Measurements from ENCODE around the gene MISFA.
"Not testable (repeated sequence)": the region's sequence is repeated elsewhere in the genome, so short reads cannot be mapped to it uniquely, and the experiment has no call there.

Gene MISFA

DNA sequence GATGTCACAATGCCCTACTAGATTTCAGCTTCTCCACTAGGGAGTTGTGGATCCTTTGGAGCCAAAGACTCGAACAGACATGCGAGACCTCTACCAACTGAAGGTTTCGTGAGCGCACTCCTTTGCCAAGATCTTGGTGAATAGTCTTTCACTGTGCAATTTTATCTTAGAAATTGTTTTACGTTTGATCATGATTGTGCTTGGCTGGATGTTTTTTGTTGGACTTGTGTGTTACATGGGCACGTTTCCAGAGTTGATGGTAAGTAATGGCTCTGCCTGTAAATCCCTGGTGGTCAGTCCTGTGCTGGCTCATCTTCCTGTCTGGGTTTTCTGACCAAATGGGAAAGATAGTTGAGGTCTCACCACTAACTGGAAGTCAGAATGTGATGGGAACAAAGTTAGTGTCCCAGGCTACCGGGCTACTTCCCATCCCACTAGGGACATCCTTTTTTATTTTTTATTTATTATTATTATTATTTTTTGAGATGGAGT lies at the start of gene MISFA:
Gene MISFA (plus strand): TSS at position 51 of the 492 bp plus-strand sequence. CDS start 140 bp downstream, at position 191.
- no peak for DNase-seq (ENCODE audit: low read depth in 3 of 3)

DNA sequence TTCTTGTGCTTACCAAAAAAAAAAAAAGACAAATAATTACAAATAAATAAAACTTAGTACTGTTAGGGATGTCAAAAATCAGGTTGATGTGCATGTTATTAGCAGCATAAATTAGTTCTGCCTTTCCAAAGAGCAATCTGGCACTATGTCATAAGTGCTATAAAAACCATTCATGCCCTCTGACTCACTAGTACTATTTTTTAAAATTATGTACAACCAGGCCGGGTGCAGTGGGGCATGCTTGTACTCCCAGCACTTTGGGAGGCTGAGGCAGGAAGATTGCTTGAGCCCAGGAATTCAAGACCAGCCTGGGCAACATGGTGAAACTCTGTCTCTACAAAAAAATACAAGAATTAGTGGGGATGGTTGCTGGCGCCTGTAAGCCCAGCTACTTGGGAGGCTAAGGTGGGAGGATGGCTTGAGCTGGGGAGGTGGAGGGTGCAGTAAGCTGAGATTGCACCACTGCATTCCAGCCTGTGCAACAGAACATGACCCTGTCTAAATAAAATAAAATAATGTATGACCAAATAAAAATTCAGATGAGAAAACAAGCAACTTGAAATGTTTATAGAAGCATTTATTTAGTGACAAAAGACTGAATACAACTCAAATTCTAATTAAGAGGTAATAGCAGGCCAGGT lies 36.4 kb upstream of the MISFA start:
- no peak for DNase-seq (ENCODE audit: low read depth in 3 of 3)

DNA sequence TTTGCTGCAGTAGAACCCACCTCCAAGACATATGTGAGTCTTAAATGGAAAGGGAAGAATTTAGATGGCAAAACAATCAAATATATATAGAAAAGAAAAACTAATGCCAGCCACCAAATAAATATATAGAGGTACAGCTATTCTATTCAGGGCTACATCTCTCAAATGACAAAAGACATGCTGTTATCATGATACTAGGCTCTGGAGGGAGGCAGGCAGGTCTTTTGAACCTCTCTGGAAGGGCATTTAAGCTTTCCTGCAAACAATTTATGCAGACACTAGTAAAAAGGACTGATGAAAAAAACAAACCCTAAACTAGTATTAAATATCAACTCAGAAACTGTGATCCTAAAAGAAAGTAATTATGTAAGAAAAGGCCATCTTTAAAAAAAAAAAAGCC lies 35.4 kb upstream of the MISFA start:
- DNase-seq (ENCODE audit: low read depth in 3 of 3), result no peak

DNA sequence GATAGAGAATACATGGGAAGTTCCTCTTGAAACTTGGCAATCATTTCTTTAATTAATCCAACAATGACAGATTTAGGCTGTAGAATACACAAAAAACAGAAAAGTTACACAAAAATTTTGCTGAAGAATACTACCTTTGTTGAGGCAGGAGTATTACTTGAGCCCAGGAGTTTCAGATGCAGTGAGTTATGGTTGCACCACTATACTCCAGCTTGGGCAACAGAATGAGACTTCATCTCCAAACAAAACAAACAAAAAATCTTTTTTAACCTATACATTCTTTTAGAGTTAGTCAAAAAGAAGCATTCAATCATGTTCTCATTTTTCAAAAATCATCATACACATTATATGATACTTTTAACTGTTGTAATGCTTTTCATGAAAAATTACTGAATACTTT lies 33.2 kb upstream of the MISFA start:
- no peak for DNase-seq (ENCODE audit: low read depth in 3 of 3)

DNA sequence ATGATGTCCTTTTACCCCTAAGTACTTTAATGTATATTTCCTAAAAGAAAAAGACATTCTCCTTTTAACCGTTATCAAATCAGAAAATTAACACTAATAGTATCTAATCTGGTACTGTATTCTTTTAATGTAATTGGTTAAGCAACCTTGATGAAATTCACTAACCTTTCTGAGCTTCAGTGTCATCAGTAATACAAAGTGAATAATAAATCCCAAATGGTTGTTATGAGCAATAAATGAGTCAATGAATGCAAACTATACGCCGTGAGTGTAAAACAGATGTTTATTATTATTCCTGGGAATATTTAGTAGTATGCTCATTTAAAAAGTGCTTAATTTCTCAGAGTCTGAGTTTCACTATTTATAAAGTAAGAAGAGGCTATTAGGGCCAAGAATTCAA lies 32.5 kb upstream of the MISFA start:
- DNase-seq (ENCODE audit: low read depth in 3 of 3), result no peak

DNA sequence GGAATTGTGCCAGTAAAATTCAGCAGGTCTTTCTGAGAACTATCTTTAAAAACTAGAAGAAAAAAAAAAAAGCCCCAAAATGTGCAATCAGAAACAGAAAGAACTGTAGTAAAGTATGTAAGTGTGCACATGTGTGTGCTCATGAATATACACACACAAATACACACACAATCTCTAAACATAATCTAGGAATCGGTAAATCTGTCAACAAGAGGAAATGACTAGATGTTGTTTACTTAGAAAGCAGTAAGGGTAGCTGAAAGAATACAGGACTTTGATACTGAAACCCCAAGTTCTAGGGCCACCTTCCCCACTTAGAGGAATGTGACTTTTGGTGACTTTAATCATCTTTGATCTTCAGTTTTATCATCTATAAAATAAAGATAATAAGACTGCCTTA lies 24.2 kb upstream of the MISFA start:
- DNase-seq (ENCODE audit: low read depth in 3 of 3), result no peak

DNA sequence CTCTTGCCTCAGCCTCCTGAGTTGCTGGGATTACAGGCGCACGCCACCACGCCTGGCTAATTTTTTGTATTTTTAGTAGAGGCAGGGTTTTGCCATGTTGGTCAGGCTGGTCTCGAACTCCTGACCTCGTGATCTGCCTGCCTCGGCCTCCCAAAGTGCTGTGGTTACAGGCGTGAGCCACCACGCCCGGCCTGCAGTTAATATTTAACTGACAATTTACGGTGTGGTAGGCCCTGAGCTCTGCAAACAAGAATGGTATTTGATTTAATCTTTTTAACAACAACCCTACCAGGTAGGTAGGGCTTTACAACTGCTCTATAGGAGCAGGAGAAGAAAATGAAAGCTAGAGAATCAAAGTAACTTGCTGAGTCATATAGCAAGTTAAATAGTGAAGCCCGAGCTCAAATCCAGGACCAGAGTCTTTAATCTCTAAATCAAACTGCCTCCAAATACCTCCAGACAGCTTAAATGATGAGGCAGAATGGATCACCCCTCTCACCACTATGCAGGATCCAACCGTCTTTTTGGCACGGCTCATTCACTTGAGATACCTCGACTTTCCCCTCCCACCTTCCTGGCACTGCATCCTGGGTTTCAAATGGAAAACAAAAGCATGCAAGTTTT lies 20.5 kb upstream of the MISFA start:
- DNase-seq (ENCODE audit: low read depth in 3 of 3), result no peak

DNA sequence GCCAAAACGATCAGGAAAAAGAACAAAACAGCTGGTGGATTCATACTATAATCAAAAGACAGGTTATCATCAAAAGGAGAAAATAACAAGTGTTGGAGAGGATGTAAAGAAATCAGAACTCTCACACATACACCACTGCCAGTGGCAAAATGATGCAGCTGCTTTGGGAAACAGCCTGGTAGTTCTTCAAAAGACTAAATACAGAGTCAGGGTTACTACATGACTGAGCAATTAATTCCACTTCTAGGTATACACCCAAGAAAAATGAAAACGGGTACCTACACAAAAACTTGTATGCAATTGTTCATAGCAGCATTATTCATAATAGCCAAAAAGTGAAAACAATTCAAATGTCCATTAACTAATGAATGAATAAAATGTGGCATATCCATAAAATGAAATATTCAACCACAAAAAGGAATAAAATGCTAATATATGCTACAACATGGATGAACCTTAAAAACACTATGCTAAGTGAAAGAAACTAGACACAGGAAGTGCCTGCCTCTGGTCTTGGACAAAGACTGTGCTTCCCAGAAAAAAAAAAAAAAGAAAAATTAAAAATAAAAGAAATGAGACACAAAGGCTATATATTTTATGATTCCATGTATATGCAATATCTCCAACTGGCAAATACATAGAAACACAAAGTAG lies 19.3 kb upstream of the MISFA start:
- no peak for DNase-seq (ENCODE audit: low read depth in 3 of 3)

DNA sequence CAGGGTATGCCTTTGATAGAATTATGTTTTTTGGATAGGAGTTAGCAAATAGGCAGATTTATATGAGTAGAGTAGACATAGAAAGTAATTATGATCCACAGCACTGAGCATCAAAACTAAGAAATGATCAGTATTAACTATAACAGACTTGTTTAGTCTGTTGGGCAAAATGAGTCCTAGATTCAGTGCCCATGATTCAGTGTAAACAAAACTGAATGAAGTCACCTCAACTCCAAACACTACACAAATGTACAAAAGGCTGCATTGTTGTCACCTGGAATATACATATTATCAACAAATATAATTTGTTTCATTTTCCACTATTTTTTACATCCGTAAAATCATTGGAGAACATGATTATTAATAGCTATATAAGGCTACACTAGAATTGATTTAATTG lies 17.8 kb upstream of the MISFA start:
- DNase-seq (ENCODE audit: low read depth in 3 of 3), result no peak

DNA sequence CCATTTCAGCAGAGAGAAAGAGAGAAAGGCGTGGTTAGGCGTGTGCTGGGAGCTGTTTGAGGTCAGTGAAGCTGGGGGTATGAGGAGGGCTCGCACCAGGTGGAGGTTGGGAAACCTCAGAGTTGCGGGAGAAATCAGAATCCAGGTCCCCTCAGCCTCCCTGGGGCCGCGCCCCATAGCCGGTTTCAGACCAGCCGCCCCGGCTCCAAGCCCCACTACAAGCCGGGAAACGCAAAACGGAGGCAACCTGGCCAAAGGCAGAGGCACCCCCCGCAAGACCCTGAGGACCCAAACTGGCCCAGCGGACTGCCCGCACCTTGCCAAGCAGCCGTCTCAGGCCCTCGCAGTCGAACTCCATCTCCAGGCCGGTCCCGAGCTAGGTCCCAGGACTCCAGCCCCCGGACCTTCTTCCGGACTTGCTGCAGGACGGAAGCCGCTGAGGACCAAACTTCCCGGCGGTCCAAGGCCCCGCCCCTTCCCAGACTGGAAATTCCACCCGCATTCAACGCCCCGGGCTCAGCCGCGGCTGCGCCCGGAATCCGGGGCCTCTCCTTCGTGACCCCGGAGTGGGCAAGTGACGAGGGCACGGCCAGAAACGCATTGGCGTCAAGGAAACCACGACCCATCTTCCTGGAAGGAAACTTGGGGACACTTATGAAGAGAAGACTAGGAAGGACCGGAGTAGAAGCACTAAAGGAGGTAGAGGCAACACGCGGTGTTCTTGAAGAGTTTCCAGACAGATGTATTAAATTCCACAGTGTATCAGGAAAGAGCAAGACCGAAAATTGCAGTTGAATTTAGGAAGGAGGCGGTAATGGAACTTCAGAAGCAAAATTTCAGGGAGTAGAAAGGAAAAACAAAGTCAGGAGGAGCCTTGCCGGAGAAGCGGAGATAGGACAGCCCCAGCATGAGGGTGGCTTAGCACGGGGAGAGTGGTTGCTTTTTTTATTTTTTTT lies 11.0 kb upstream of the MISFA start, which contains the start of gene UEVLD:
Gene UEVLD (minus strand): TSS at position 438 of the 956 bp plus-strand sequence. CDS start 80 bp downstream, at position 358.
- peak; percentile 40 to 78 (median 49) for DNase-seq (ENCODE audit: low read depth in 3 of 3)

DNA sequence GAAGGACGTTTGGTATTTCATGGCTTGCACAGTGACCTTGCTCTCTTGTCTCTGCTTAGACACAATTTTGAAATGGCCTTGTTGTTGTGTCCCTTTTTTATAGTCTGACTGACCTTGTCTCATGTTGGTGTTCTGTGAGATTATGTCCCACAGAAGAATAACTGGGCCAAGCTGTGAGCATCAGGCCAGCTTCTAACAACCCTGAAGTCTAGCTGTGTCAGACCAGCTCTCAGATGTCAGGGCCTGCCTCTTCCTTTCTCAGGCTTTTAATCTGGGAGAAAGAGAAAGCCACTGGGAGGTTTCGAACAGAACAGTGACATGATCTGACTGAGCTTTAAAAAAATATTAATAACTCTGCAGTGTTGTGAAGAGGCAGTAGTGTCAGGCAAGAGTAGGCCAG lies 9.0 kb upstream of the MISFA start:
- no peak for DNase-seq (ENCODE audit: low read depth in 3 of 3)

DNA sequence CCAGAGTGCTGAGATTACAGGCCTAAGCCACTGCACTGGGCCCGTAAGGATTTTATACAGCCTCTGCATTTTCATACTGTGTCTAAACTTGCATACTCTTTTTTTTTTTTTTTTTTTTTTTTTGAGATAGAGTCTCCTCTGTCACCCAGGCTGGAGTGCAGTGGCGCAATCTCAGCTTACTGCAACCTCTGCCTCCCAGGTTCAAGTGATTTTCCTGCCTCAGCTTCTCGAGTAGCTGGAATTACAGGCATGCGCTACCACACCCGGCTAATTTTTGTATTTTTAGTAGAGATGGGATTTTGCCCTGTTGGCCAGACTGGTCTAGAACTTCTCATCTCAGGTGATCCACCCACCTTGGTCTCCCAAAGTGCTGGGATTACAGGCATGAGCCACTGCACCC lies 5.5 kb upstream of the MISFA start:
- DNase-seq (ENCODE audit: low read depth in 3 of 3), result not testable (repeated sequence)

DNA sequence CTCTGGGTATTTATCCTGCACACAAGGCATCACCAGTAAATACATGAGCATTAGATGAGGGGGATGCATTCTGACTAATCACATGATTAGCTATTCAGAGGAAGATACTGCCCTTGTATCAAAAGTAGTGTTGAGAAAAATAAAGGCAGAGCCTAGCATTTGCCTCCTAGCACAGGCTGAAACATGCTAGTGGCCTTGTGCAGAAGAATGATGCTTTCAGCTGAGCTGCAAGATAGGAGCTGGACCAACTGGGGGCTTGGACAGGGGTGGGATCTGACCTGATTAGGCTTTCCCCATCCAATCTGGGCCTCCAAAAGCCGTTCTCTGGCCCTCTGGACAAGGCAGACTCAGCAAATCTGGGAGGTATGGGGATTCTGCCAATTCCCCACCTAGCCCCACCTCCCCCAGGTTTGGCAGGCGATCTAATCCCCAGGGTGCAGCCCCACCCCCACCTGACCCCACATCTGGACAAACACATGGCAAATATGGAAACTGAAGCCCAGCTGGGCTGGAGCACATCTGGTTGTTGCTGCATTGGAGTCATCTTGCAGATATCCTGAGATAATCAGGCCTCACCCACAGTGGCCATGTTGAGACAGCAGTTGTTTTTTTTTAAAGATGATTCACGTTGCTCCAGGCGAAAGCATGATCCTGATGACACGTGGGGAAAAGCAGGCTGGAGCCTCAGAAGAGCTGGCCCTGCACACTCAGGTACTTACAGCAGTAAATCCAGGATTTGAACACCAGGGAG lies 4.4 kb upstream of the MISFA start:
- DNase-seq (ENCODE audit: low read depth in 3 of 3), result no peak

DNA sequence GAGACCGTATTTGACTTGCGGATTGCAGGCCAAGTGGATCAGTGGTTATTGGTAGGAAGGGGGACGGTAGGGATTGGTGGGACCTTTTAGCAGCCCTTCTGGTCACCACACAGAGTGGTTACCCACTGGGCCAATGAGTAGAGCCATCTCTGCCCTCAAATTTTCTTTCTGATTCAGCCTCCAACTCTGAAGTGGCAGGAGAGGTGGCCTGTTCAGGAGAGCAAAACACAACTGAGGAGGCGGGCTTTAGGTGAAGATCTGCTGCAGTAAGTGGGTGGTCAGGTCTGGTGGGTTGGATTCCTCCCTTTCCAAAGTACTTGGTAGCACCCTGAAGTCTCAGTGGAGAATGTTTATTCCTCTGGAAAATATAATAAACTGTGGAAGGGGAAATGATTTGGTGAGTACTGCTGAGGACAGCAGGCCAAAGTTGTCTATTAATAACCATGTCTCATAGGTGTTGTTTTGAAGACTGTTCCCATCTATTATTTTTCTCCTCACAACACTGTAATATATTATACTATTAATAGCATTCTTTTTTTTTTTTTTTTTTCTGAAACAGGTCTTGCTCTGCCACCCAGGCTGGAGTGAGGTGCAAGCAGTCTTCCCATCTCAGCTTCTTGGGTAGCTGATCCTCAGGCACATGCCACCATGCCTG lies 1.5 kb downstream of the MISFA start:
- no peak for DNase-seq (ENCODE audit: low read depth in 3 of 3)

DNA sequence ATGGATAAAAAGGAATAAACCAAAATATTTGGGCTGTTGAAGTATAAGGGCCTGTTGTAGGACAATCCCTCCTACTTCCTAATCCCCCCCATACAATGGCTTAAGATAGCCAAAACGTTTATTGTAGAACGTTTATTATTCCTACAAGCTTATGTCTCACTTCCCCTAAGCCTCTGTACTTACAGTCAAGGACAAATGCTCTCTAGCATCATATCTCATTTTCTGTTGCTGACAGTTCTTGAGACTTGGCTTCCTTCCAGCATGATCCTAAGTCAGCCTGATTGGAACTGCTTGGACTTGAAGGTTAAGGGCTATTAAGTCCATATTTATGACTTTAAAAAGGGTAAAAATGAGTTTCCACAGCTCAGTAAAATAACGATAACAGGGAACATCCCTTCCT lies 8.8 kb downstream of the MISFA start:
- DNase-seq (ENCODE audit: low read depth in 3 of 3), result no peak

DNA sequence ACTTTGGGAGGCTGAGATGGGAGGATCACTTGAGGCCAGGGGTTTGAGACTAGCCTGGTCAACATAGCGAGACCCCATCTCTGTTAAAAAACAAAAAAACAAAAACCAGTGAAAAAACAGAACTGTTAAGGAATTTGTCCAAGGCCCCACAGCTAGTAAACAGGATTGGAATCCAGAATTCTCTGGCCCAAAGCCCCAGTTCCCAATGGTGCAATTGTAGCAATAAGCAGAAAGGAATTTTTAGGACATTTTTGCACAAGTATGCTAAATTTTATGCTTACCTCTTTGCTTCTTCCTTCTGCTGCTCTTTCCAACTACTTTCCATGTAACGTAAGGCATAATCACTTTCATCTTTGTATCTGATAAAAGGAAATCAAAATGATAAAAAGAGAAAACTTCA lies 11.6 kb downstream of the MISFA start:
- DNase-seq (ENCODE audit: low read depth in 3 of 3), result no peak

DNA sequence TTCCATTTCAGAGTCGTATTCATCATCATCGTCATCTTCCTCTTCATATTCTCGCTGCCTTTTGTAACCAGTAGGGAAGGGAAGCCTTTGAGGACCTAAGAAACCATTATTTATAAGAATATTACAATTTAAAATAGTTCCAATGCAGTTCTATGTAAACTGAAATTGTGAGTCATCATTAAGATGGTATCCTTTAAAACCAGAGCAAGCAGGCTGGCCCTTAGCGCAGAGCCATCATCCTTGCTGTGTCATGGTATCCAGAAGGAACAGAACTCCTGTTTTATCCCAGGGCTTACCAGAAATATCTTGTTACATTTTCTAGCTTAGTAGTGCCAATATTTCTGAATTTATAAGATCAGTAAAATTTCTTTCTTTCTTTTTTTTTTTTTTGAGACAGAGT lies 12.8 kb downstream of the MISFA start:
- no peak for DNase-seq (ENCODE audit: low read depth in 3 of 3)

DNA sequence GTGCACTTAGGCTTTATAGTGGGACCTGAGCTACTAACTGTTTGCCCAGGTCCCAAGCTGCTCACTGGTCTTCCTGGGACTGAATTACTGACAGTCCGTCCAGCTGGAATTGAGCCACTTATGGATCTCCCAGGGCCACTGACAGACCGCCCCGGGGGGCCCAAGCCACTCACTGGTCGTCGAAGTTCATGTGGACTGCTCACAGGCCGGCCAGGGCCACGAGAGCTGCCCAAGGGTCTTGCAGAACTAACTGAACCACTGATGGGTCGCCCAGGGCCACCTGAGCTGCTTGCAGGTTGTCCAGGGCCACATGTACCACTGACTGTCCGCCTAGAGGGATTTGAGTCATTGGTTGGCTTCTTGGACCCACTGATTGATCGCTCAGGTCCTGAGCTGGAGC lies 15.1 kb downstream of the MISFA start:
- no peak for DNase-seq (ENCODE audit: low read depth in 3 of 3)

DNA sequence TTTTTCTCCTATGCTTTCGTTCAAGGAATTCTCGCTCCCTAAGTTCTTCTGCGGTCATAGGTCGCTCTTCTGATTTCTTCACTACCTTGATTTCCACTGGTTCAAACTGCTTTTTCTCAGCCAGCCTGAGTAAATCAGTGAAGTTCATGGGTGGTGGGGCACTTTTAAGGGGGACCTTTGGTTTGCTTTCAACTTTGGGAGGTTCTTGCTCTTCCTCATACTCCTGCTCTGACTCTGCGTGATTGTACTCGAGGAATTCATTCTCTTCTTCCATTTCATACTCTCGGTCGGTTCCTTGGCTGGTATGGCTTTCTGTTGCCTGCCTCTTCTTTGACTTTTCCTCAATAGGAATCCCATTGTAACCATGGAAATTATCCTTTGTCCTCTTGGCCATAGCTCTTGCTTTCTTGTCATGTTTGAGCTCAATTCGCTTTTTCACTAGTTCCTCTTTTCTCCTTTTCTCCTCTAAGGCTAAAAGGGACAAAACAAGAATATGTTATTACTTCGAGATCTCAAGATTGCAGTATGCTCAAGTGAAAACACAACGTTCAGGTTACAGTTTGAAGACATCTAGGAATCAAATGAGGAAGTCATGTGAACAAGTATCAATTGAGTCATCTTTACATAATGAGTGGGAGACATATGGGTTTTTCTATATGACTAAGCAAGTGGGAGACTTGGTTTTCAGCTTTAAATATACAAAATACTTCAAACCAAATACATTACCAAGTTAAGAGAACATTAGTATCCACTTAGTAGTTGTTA lies 16.2 kb downstream of the MISFA start:
- DNase-seq (ENCODE audit: low read depth in 3 of 3), result no peak
